GM21786 (cell line): ENCODE results near the gene LRRC36.

ENCODE experiments used
- ATAC-seq: cut with Tn5 transposase; IDR thresholded peaks from one replicate; pipeline ENCODE4 v1.9.1; 2021; ENCODE audit not compliant: unreplicated experiment

Gene LRRC36

GRCh38 chr16:67419931-67420330 lies 93.3 kb downstream of the LRRC36 start:
- ATAC-seq: no peak

- ATAC-seq: no peak
Observed at GRCh38 chr16:67421030-67421429, 94.4 kb downstream of the LRRC36 start.

- ATAC-seq: no peak
Observed at GRCh38 chr16:67423015-67423414, 96.4 kb downstream of the LRRC36 start.

- no peak for ATAC-seq
Observed at GRCh38 chr16:67423611-67424260, 97.1 kb downstream of the LRRC36 start.

- ATAC-seq: no peak
Observed at GRCh38 chr16:67424261-67424615, 97.6 kb downstream of the LRRC36 start.

- ATAC-seq: no peak
Observed at GRCh38 chr16:67425061-67425460, 98.4 kb downstream of the LRRC36 start.

- ATAC-seq: no peak
Observed at GRCh38 chr16:67425580-67425979, 99.0 kb downstream of the LRRC36 start.

- no peak for ATAC-seq
Observed at GRCh38 chr16:67426022-67426421, 99.4 kb downstream of the LRRC36 start.

- ATAC-seq: no peak
Observed at GRCh38 chr16:67426950-67427349, 100.3 kb downstream of the LRRC36 start.

- no peak for ATAC-seq
Observed at GRCh38 chr16:67428146-67428731, 101.6 kb downstream of the LRRC36 start.

- no peak for ATAC-seq
Observed at GRCh38 chr16:67429053-67429798, 102.6 kb downstream of the LRRC36 start.

- no peak for ATAC-seq
Observed at GRCh38 chr16:67429799-67430503, 103.3 kb downstream of the LRRC36 start.

GRCh38 chr16:67430504-67430976 lies 103.9 kb downstream of the LRRC36 start:
- no peak for ATAC-seq

- ATAC-seq: no peak
Observed at GRCh38 chr16:67430977-67431774, 104.6 kb downstream of the LRRC36 start, which contains the start of gene HSD11B2. HSD11B2 (plus strand) TSS chr16:67431121; CDS start chr16:67431249, 128 bp downstream.

GRCh38 chr16:67431775-67432505 lies 105.3 kb downstream of the LRRC36 start:
- no peak for ATAC-seq

GRCh38 chr16:67432506-67432890 lies 105.9 kb downstream of the LRRC36 start:
- no peak for ATAC-seq

GRCh38 chr16:67433131-67433719 lies 106.6 kb downstream of the LRRC36 start:
- ATAC-seq: no peak
